OCI-LY3 (cell line): ENCODE results near the gene DNMT3B.

Source experiments
- H2AFZ ChIP-seq: fragments of 200-600, 300-600 bp; shearing (Covaris generic); 2 replicates; pipeline ENCODE4 v1.6.0; 2014; ENCODE audit warnings: antibody characterized with exemption, low read depth, low read length
- H3K27ac ChIP-seq: fragments of 200-600, 300-600 bp; sonication (generic); 2 replicates; pipeline ENCODE4 v1.5.1; 2014; ENCODE audit warnings: mild to moderate bottlenecking, low read length, moderate library complexity, mixed read lengths
- H3K27me3 ChIP-seq: fragments of 200-600, 300-600 bp; sonication (generic); 2 replicates; pipeline ENCODE4 v1.6.1; 2014; ENCODE audit warnings: low read depth, low read length, mixed read lengths
- H3K36me3 ChIP-seq: fragments of 200-600, 300-600 bp; sonication (generic); replicated peaks from 2 replicates; pipeline ENCODE3; 2014; ENCODE audit warnings: low read depth, low read length, mixed read lengths
- H3K4me1 ChIP-seq: fragments of 300-600, 200-600 bp; sonication (generic); 2 replicates; pipeline ENCODE4 v1.6.1; 2014; ENCODE audit warnings: low read length, mixed read lengths
- H3K4me2 ChIP-seq: fragments of 200-600, 300-600 bp; sonication (generic); 2 replicates; pipeline ENCODE4 v1.6.1; 2014; ENCODE audit warnings: low read length, mixed read lengths
- H3K4me3 ChIP-seq: fragments of 300-600, 200-600 bp; sonication (generic); 2 replicates; pipeline ENCODE4 v1.5.1; 2014; ENCODE audit warnings: antibody characterized with exemption, mild to moderate bottlenecking, low read length, moderate library complexity
- H3K79me2 ChIP-seq: fragments of 300-600, 200-600 bp; shearing (Covaris generic); 2 replicates; pipeline ENCODE4 v1.6.1; 2014; ENCODE audit warnings: mild to moderate bottlenecking, low read length, mixed read lengths
- H3K9ac ChIP-seq: fragments of 300-600, 200-600 bp; shearing (Covaris generic); 2 replicates; pipeline ENCODE4 v1.6.0; 2014; ENCODE audit warnings: mild to moderate bottlenecking, low read length, moderate library complexity
- H3K9me3 ChIP-seq: fragments of 200-600, 300-600 bp; shearing (Covaris generic); 2 replicates; pipeline ENCODE4 v1.6.1; 2014; ENCODE audit warnings: low read length, mixed read lengths; ENCODE audit not compliant: insufficient read depth
- H4K20me1 ChIP-seq: fragments of 200-600, 300-600 bp; sonication (generic); 2 replicates; pipeline ENCODE4 v1.6.1; 2016; ENCODE audit warnings: low read length, mixed read lengths; ENCODE audit not compliant: insufficient read depth
- CTCF ChIP-seq: fragments of 200-600, 300-600 bp; sonication (generic); IDR thresholded peaks from 2 replicates; pipeline ENCODE4 v1.5.1; 2014; ENCODE audit warnings: antibody characterized with exemption, low read length, low read depth
- EZH2phosphoT487 ChIP-seq: fragments of 200-600 bp; shearing (Covaris generic); IDR thresholded peaks from 2 replicates; pipeline ENCODE4 v1.6.1; 2018; ENCODE audit warnings: antibody characterized with exemption, mixed run types, low read depth

DNMT3B gene

GRCh38 chr20:32829311-32830005, 67.3 kb downstream of the DNMT3B start:
- Histone ChIP-seq H3K27ac (no peak overlapping the region), H4K20me1 (peaks cover 46% of the 10 kb centered on the region), H2AFZ (no peak overlapping the region), H3K9me3 (no peaks in the 10 kb centered on the region), H3K9ac (no peak overlapping the region), H3K36me3 (peaks cover 56% of the 10 kb centered on the region), H3K4me3 (no peak overlapping the region), H3K27me3 (no peaks in the 10 kb centered on the region), H3K4me1 (no peaks in the 10 kb centered on the region), H3K79me2 (peaks cover 95% of the 10 kb centered on the region), H3K4me2 (no peak overlapping the region)
- TF ChIP-seq EZH2phosphoT487 (no peak), CTCF (no peak)

GRCh38 chr20:32830437-32830836, 68.3 kb downstream of the DNMT3B start:
- H3K4me1 ChIP-seq = no peaks in the 10 kb centered on the region
- H3K9me3 ChIP-seq = no peaks in the 10 kb centered on the region
- no peaks in the 10 kb centered on the region for H3K27me3 ChIP-seq
- peaks cover 41% of the 10 kb centered on the region for H4K20me1 ChIP-seq
- peaks cover 89% of the 10 kb centered on the region for H3K79me2 ChIP-seq
- no peak overlapping the region for H2AFZ ChIP-seq
- no peak overlapping the region for H3K4me3 ChIP-seq
- no peak overlapping the region for H3K27ac ChIP-seq
- TF ChIP-seq CTCF (no peak), EZH2phosphoT487 (no peak)
- H3K36me3 ChIP-seq = peaks cover 56% of the 10 kb centered on the region
- no peak overlapping the region for H3K4me2 ChIP-seq
- no peak overlapping the region for H3K9ac ChIP-seq

GRCh38 chr20:32831982-32832381, 69.8 kb downstream of the DNMT3B start:
- H3K79me2 ChIP-seq = peaks cover 86% of the 10 kb centered on the region
- no peaks in the 10 kb centered on the region for H3K27me3 ChIP-seq
- no peak for TF ChIP-seq CTCF
- no peaks in the 10 kb centered on the region for H3K9me3 ChIP-seq
- H3K27ac ChIP-seq = no peak overlapping the region
- H3K4me3 ChIP-seq = no peak overlapping the region
- H3K4me1 ChIP-seq = no peaks in the 10 kb centered on the region
- no peak overlapping the region for H2AFZ ChIP-seq
- no peak overlapping the region for H3K9ac ChIP-seq
- peaks cover 49% of the 10 kb centered on the region for H4K20me1 ChIP-seq
- peaks cover 59% of the 10 kb centered on the region for H3K36me3 ChIP-seq
- H3K4me2 ChIP-seq = no peak overlapping the region

DNA sequence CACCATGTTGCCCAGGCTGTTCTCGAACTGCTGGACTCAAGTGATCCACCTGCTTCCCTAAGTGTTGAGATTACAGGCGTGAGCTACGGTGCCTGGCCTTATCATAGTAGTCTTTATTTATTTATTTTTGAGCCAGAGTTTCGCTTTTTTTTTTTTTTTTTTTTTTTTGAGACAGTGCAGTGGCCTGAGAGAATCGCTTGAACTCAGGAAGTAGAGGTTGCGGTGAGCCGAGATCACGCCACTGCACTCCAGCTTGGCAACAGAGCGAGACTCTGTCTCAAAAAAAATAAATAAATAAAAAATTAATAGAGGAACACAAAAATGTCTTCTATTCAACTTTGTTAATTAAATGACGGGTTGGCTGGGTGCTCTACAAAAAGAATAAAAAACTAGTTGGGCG, 70.5 kb downstream of the DNMT3B start:
- Histone ChIP-seq H3K27ac (no peak overlapping the region), H3K4me2 (no peak overlapping the region), H3K27me3 (no peaks in the 10 kb centered on the region), H3K79me2 (peaks cover 83% of the 10 kb centered on the region), H2AFZ (no peak overlapping the region), H3K36me3 (peaks cover 60% of the 10 kb centered on the region), H3K9me3 (no peaks in the 10 kb centered on the region), H3K9ac (no peak overlapping the region), H3K4me1 (no peaks in the 10 kb centered on the region), H3K4me3 (no peak overlapping the region), H4K20me1 (peaks cover 52% of the 10 kb centered on the region)
- no peak for TF ChIP-seq CTCF
- no peak for TF ChIP-seq EZH2phosphoT487
